ENCODE measurements around the gene CIBAR2. TPM values are rescaled to one million over a fixed set of nuclear protein-coding genes. Genes with fewer than 3 reads are reported as not detected.

CIBAR2 gene
- total RNA-seq, 6 experiments from 2014 or later: not detected

DNA sequence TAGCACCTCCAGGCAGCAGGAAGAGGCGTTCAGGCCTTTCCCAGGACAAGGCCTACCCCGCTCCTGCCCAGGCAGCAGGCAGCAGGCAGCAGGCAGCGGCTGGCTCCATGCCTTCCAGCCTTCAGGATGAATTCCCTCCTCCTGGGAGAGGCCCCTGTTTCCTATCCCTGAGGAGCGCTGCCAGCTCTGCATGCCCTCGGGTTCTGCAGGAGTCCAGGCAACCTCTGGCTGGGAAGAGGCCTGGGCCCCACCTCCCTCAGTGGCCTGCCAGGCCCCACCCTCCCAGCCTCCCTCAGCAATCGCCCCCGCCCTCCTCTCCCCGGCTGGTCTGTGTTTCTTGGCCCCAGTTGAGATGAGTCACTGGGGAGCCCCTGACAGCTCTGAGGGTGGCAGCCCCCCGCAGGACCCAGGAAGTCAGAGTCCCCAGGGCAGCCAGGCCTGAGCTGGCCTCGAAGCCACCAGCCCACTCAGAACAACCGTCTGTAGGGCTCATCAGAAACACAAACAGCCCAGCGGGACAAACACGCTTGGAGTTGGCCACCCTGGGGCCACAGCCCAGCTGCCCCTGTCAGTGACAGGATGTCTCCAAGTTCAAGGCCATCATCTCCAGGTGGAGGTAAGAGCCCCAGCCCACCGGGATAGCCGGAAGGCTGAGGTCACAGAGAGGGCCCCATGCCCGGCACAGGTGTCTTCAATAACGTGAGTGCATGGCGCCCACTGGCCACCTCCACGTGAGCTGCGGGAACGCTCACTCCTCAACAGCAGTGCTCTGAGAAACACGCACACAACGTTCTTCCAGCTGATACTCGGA, 39.5 kb upstream of the CIBAR2 start:
- H3K27me3 Mint-ChIP-seq (ENCODE audit: insufficient read depth): peaks cover 4% of the 10 kb centered on the region; the same call in 1 of the 2 replicates
- TF ChIP-seq, protein P1, sequence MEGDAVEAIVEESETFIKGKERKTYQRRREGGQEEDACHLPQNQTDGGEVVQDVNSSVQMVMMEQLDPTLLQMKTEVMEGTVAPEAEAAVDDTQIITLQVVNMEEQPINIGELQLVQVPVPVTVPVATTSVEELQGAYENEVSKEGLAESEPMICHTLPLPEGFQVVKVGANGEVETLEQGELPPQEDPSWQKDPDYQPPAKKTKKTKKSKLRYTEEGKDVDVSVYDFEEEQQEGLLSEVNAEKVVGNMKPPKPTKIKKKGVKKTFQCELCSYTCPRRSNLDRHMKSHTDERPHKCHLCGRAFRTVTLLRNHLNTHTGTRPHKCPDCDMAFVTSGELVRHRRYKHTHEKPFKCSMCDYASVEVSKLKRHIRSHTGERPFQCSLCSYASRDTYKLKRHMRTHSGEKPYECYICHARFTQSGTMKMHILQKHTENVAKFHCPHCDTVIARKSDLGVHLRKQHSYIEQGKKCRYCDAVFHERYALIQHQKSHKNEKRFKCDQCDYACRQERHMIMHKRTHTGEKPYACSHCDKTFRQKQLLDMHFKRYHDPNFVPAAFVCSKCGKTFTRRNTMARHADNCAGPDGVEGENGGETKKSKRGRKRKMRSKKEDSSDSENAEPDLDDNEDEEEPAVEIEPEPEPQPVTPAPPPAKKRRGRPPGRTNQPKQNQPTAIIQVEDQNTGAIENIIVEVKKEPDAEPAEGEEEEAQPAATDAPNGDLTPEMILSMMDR (IDR thresholded peaks at IDR 0.05): no peak
- H3K27ac Mint-ChIP-seq: peak overlapping the region; percentile 68
- peaks cover 40% of the 10 kb centered on the region for H3K4me1 Mint-ChIP-seq (ENCODE audit: low read depth)
- H3K4me3 Mint-ChIP-seq: peak overlapping the region; percentile 8; the same call in 1 of the 2 replicates
- peak; percentile 88 for DNase-seq
- no peaks in the 10 kb centered on the region for H3K9me3 Mint-ChIP-seq
- no peaks in the 10 kb centered on the region for H3K36me3 Mint-ChIP-seq (ENCODE audit: low read depth)

DNA sequence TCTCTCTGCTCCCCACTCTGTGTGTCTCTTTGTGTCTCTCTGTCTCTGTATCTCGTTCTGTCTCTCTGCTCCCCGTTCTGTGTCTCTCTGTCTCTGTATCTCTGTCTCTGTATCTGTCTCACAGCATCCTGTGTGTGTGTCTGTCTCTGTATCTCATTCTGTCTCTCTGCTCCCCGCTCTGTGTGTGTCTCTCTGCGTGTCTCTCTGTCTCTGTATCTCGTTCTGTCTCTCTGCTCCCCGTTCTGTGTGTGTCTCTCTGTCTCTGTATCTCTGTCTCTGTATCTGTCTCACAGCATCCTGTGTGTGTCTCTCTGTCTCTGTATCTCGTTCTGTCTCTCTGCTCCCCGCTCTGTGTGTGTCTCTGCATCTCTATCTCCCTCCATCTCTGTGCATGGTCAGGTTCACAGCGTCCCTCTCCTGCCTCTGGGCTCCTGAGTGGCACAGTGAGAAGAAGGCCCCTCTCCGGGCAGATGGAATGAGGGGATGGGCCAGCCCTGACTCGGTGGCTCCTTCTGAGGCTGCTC, 38.9 kb upstream of the CIBAR2 start:
- peak overlapping the region; percentile 8; the same call in 1 of the 2 replicates for H3K4me3 Mint-ChIP-seq
- peak overlapping the region; percentile 68 for H3K27ac Mint-ChIP-seq
- TF ChIP-seq, protein P1 (IDR thresholded peaks at IDR 0.05): no peak
- no peaks in the 10 kb centered on the region for H3K36me3 Mint-ChIP-seq (ENCODE audit: low read depth)
- H3K27me3 Mint-ChIP-seq (ENCODE audit: insufficient read depth): peaks cover 4% of the 10 kb centered on the region; the same call in 1 of the 2 replicates
- H3K4me1 Mint-ChIP-seq (ENCODE audit: low read depth): peaks cover 47% of the 10 kb centered on the region
- DNase-seq: no peak
- H3K9me3 Mint-ChIP-seq: no peaks in the 10 kb centered on the region

DNA sequence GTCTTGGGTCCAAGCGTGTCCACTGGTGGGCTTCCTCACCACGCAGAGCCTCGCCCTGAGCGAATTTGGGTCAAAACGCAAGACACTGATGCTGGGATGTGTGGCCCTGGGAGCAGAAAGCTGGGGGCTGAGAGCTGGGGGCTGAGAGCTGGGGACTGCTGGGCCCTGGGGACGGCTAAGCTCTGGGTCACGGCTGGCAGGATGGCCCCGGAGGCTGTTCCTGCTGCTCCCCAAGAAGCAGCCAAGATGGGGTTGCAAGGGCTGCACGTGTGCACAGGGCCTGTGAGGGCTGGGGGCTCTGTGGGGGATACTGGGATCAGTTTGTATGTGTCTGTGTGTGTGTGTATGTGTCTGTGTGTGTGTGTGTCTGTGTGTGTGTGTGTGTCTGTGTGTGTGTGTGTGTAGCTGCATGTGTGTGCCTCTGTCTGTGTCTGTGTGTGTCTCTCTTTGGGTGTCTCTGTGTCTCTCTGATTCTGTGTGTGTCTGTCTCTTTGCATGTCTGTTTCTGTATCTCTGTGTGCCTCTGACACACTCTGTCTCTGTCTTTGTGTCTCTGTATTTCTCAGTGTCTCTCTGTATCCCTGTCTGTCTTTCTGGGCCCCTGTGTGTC, 38.2 kb upstream of the CIBAR2 start:
- peak overlapping the region; percentile 2; the same call in 1 of the 2 replicates for H3K4me3 Mint-ChIP-seq
- peaks cover 4% of the 10 kb centered on the region; the same call in 1 of the 2 replicates for H3K27me3 Mint-ChIP-seq (ENCODE audit: insufficient read depth)
- TF ChIP-seq, protein P1 (IDR thresholded peaks at IDR 0.05): no peak
- H3K36me3 Mint-ChIP-seq (ENCODE audit: low read depth): no peaks in the 10 kb centered on the region
- no peaks in the 10 kb centered on the region for H3K9me3 Mint-ChIP-seq
- no peak for DNase-seq
- no peak overlapping the region for H3K27ac Mint-ChIP-seq
- peaks cover 49% of the 10 kb centered on the region for H3K4me1 Mint-ChIP-seq (ENCODE audit: low read depth)

DNA sequence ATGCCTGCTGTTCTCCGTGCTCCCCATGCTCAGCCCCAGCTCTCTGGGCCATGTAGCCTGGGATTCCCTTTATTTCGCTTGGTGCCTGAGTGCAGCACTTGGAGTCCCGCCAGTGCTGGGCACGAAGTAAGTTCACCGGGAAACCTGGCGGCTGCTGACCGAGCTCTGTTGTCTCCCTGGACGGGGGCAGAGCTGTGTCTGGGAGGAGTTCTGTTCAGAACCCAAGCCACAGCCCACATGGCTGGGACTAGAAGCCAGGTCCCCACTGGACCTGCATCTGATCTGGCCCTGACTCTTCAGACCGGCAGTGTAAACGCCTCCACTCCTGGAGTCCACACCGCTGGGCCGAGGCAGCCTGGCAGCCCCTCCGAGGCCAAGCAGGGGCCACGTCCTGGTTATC, 37.5 kb upstream of the CIBAR2 start:
- no peak overlapping the region for H3K4me3 Mint-ChIP-seq
- H3K4me1 Mint-ChIP-seq (ENCODE audit: low read depth): peaks cover 49% of the 10 kb centered on the region
- TF ChIP-seq, protein P1 (IDR thresholded peaks at IDR 0.05): no peak
- DNase-seq: no peak
- H3K36me3 Mint-ChIP-seq (ENCODE audit: low read depth): no peaks in the 10 kb centered on the region
- no peaks in the 10 kb centered on the region for H3K9me3 Mint-ChIP-seq
- H3K27ac Mint-ChIP-seq: no peak overlapping the region
- H3K27me3 Mint-ChIP-seq (ENCODE audit: insufficient read depth): peaks cover 4% of the 10 kb centered on the region; the same call in 1 of the 2 replicates

DNA sequence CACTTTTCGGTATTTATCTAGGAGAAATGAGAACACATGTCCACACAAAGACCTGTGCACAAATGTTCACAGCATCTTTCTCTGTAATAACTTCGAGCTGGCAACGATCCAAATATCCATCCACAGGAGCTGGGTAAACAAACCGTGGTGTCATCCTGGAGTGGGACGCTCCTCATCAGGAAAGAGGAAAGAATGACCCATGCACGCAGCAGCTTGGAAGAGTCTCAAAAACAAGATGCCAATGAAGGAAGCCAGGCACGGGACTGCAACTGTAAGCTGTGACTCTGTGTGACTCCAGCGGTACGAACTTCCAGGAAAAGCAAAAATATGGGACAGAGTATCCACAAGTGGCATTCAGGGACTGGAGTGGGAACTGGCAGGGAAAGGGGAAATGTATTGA, 36.7 kb upstream of the CIBAR2 start:
- Mint-ChIP-seq H3K27me3 (ENCODE audit: insufficient read depth) (peaks cover 4% of the 10 kb centered on the region; the same call in 1 of the 2 replicates), H3K27ac (peak overlapping the region; percentile 5; the same call in 1 of the 2 replicates), H3K9me3 (no peaks in the 10 kb centered on the region), H3K4me3 (no peak overlapping the region), H3K36me3 (ENCODE audit: low read depth) (no peaks in the 10 kb centered on the region), H3K4me1 (ENCODE audit: low read depth) (peaks cover 58% of the 10 kb centered on the region)
- peak; percentile 57 for DNase-seq
- TF ChIP-seq, protein P1 (IDR thresholded peaks at IDR 0.05): no peak

Measured in HFFc6 (cell line).